Endodermal cell (in vitro differentiated cells): ENCODE data around the gene CLMP. TPM values are rescaled to one million over a fixed set of nuclear protein-coding genes. Genes with fewer than 3 reads are reported as not detected.
A peak's percentile ranks its signal among the peaks of the same experiment; 100 is the strongest.
"Not testable (repeated sequence)": the region's sequence is repeated elsewhere in the genome, so short reads cannot be mapped to it uniquely, and the experiment has no call there.

Experiments used
- DNase-seq: peaks from one replicate; pipeline ENCODE4 v3.0.0-alpha.2; 2017
- H3K27ac ChIP-seq: 2 replicates; pipeline ENCODE4 v1.5.1; 2013; ENCODE audit warnings: mild to moderate bottlenecking, low read depth, low read length, moderate library complexity
- H3K27me3 ChIP-seq: 2 replicates; pipeline ENCODE4 v1.6.1; 2013; ENCODE audit warnings: mild to moderate bottlenecking, low read length, moderate library complexity; ENCODE audit not compliant: insufficient read depth, control insufficient read depth, poor library complexity, severe bottlenecking
- H3K36me3 ChIP-seq: 2 replicates; pipeline ENCODE4 v1.7.0; 2013; ENCODE audit warnings: mild to moderate bottlenecking, low read length, moderate library complexity; ENCODE audit not compliant: control insufficient read depth, insufficient read depth
- H3K4me1 ChIP-seq: one replicate; pipeline ENCODE4 v1.7.0; 2013; ENCODE audit warnings: low read length; ENCODE audit not compliant: control insufficient read depth, insufficient read depth
- H3K4me3 ChIP-seq: 2 replicates; pipeline ENCODE4 v1.5.1; 2013; ENCODE audit warnings: mild to moderate bottlenecking, low read length, moderate library complexity
- H3K9ac ChIP-seq: 2 replicates; pipeline ENCODE4 v1.6.1; 2013; ENCODE audit warnings: mild to moderate bottlenecking, low read length, moderate library complexity; ENCODE audit not compliant: poor library complexity, severe bottlenecking; ENCODE audit errors: extremely low read depth
- H3K9me3 ChIP-seq: 2 replicates; pipeline ENCODE4 v1.6.1; 2013; ENCODE audit warnings: mild to moderate bottlenecking, low read length, moderate library complexity; ENCODE audit not compliant: control insufficient read depth
- H3K27ac Mint-ChIP-seq: 2 replicates; pipeline ENCODE4 v1.8.0; 2020; ENCODE audit warnings: mixed read lengths
- H3K27me3 Mint-ChIP-seq: 2 replicates; pipeline ENCODE4 v1.8.0; 2021; ENCODE audit warnings: mild to moderate bottlenecking, mixed read lengths; ENCODE audit not compliant: insufficient read depth
- H3K36me3 Mint-ChIP-seq: 2 replicates; pipeline ENCODE4 v1.8.0; 2020; ENCODE audit warnings: low read depth, mixed read lengths
- H3K4me1 Mint-ChIP-seq: 2 replicates; pipeline ENCODE4 v1.8.0; 2020; ENCODE audit warnings: mixed read lengths
- H3K4me3 Mint-ChIP-seq: 2 replicates; pipeline ENCODE4 v1.8.0; 2020; ENCODE audit warnings: mild to moderate bottlenecking, moderate library complexity, mixed read lengths
- H3K9me3 Mint-ChIP-seq: 2 replicates; pipeline ENCODE4 v1.8.0; 2020; ENCODE audit warnings: mild to moderate bottlenecking, mixed read lengths
- WGBS, 2 experiments: methylation state at CpG; one replicate each; pipeline versions ENCODE4 v1.1.5 to v1.1.7; 2013; ENCODE audit warnings: missing lambda C conversion rate in 2 of 2, mixed read lengths in 1 of 2; ENCODE audit not compliant: insufficient coverage in 1 of 2, insufficient read length in 1 of 2; 5-methylcytosine and 5-hydroxymethylcytosine counted together
- total RNA-seq, 2 donors: library from RNA; stranded (reverse); fragmentation: NEBNext Ultra II Directional in 1 of 2; extraction: Animal tissue kit (Norgen Biotek cat#: 25700) in 1 of 2; gene quantifications; 2 replicates in 1 of 2; 3 replicates in 1 of 2; pipeline ENCODE4 v1.2.1, GENCODE V29; 2021
- TF ChIP-seq, protein P1 (sequence below): fragments of 200-600 bp; sonication (generic); conservative IDR thresholded peaks from 2 replicates; pipeline ENCODE4 v1.5.0; 2021; ENCODE audit warnings: antibody characterized with exemption, mild to moderate bottlenecking

CLMP gene
- total RNA-seq, 2 donors from 2014 or later: 86.5 to 94.4 TPM

DNA sequence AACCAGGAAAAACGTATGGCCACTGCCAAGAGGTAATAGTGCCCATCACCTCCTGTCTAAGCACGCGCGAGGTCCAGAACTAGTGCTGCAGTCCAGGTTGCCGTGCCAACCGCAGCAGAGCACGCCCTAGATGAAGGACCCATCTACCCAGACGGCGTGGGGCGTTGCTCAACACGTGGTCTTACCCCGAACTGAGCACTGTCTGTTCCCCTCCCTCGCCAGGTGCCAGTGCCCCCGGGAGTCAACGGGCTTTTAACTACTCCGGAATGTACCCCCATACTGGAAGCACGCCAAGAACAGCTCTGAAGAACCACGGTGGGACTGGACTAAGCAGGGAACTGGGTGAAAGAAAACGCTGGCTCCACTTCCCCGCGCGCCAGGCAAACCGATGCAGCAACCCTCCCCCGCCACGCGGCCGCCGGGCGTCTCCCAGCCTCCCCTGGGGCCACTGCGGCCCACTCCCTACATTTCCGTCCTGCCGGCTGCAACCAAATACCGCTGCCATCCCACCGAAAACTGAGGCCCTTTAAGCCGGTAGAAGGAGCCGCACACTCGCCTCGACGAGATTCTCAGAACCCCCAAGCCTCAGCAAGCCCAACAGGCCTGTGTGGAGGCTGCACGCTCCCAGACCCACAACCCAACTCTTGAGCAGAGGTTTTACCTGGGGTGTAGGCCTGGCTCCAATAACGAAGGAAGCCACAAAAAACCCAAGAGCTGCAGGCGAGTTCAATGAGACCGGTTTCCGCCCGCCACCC lies 133.5 kb downstream of the CLMP start, which contains the start of gene HSPA8:
Gene HSPA8 (minus strand): TSS at position 734 of the 755 bp plus-strand sequence. CDS start 812 bp downstream, outside the sequence.
- Mint-ChIP-seq H3K4me1 (peaks cover 44% of the 10 kb centered on the region), H3K27me3 (no peaks in the 10 kb centered on the region), H3K9me3 (no peaks in the 10 kb centered on the region), H3K4me3 (peak within 1 kb of the TSS; percentile 98), H3K36me3 (peaks cover 52% of the 10 kb centered on the region), H3K27ac (peak within 1 kb of the TSS; percentile 94)
- Histone ChIP-seq H3K9ac (peak within 1 kb of the TSS; percentile 99), H3K4me1 (peaks cover 3% of the 10 kb centered on the region), H3K36me3 (peaks cover 50% of the 10 kb centered on the region), H3K9me3 (no peaks in the 10 kb centered on the region), H3K4me3 (peak within 1 kb of the TSS; percentile 84), H3K27me3 (no peaks in the 10 kb centered on the region), H3K27ac (peak within 1 kb of the TSS; percentile 99)
- TF ChIP-seq, protein P1, sequence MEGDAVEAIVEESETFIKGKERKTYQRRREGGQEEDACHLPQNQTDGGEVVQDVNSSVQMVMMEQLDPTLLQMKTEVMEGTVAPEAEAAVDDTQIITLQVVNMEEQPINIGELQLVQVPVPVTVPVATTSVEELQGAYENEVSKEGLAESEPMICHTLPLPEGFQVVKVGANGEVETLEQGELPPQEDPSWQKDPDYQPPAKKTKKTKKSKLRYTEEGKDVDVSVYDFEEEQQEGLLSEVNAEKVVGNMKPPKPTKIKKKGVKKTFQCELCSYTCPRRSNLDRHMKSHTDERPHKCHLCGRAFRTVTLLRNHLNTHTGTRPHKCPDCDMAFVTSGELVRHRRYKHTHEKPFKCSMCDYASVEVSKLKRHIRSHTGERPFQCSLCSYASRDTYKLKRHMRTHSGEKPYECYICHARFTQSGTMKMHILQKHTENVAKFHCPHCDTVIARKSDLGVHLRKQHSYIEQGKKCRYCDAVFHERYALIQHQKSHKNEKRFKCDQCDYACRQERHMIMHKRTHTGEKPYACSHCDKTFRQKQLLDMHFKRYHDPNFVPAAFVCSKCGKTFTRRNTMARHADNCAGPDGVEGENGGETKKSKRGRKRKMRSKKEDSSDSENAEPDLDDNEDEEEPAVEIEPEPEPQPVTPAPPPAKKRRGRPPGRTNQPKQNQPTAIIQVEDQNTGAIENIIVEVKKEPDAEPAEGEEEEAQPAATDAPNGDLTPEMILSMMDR: no peak
- peak; percentile 59 for DNase-seq
- WGBS, 2 experiments: 0% methylated on average over 28 to 45 of the region's 45 CpGs

DNA sequence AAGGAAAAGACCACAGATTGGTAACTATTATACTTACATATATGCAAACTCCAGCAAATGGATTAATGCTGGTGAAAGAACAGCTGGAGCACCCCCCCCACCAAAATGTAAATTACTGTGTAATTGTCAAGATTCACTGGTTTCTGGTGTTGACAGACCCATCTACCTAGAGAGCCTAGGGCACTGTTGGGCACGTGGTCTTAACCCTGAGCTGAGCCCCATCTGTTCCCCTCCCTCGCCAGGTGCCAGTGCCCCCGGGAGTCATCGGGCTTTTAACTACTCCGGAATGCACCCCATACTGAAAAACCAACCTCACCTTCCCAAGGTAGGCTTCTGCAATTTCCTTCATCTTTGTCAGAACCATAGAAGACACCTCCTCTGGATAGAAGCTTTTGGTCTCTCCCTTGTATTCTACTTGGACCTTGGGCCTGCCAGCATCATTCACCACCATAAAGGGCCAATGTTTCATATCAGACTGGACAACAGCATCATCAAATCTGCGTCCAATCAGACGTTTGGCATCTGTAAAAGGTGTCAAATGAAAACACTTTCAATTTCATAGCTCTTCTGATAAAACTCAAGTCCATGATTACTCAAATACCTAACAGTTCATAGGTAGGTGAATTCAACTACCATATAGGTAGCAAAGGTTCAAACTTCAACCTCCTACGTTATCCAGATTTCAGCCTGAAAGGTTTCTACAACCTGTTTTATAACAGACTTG lies 134.6 kb downstream of the CLMP start:
- H3K4me1 ChIP-seq: peaks cover 3% of the 10 kb centered on the region
- TF ChIP-seq, protein P1: no peak
- whole genome bisulfite sequencing, 2 experiments: 7 to 12% methylated on average over 3 to 8 of the region's 8 CpGs
- DNase-seq: no peak
- no peaks in the 10 kb centered on the region for H3K9me3 Mint-ChIP-seq
- no peaks in the 10 kb centered on the region for H3K27me3 ChIP-seq
- H3K36me3 Mint-ChIP-seq: peaks cover 62% of the 10 kb centered on the region
- peak overlapping the region; percentile 94 for H3K27ac Mint-ChIP-seq
- peak overlapping the region; percentile 84 for H3K4me3 ChIP-seq
- H3K36me3 ChIP-seq: peaks cover 62% of the 10 kb centered on the region
- no peaks in the 10 kb centered on the region for H3K27me3 Mint-ChIP-seq
- H3K9ac ChIP-seq: peak overlapping the region; percentile 99
- H3K27ac ChIP-seq: no peak overlapping the region
- peak overlapping the region; percentile 98 for H3K4me3 Mint-ChIP-seq
- H3K9me3 ChIP-seq: no peaks in the 10 kb centered on the region
- H3K4me1 Mint-ChIP-seq: peaks cover 44% of the 10 kb centered on the region

- not testable (repeated sequence) for H3K27me3 ChIP-seq, H3K27ac ChIP-seq, H3K9me3 ChIP-seq, DNase-seq, H3K4me1 ChIP-seq, H3K9me3 Mint-ChIP-seq, H3K27me3 Mint-ChIP-seq
- Mint-ChIP-seq H3K27ac (peak overlapping the region; percentile 72), H3K36me3 (peaks cover 63% of the 10 kb centered on the region), H3K4me1 (peaks cover 42% of the 10 kb centered on the region), H3K4me3 (peak overlapping the region; percentile 98)
- H3K4me3 ChIP-seq: peak overlapping the region; percentile 84
- H3K36me3 ChIP-seq: peaks cover 62% of the 10 kb centered on the region
- peak overlapping the region; percentile 99 for H3K9ac ChIP-seq
- 75 to 79% methylated on average over 13 to 18 of the region's 18 CpGs for WGBS, 2 experiments
These were observed 135.8 kb downstream of the CLMP start for GRCh38 chr11:123059041-123059920.
